Gastroesophageal sphincter (tissue), 3 donors: ENCODE measurements around the gene RAB3C.

Experiments
- EP300 ChIP-seq: sonication (generic); formaldehyde crosslinking; IDR thresholded peaks from one replicate; pipeline ENCODE4 v1.6.1; 2017; ENCODE audit warnings: antibody characterized with exemption, mild to moderate bottlenecking
- POLR2A ChIP-seq, 2 donors: fragments of 450-650 bp; IDR thresholded peaks; one replicate each; pipeline ENCODE4 v1.6.1; 2017; ENCODE audit warnings: antibody characterized with exemption in 2 of 2, mild to moderate bottlenecking in 2 of 2, moderate library complexity in 1 of 2
- POLR2AphosphoS5 ChIP-seq: sonication (generic); formaldehyde crosslinking; IDR thresholded peaks from one replicate; pipeline ENCODE4 v1.6.1; 2017; ENCODE audit warnings: antibody characterized with exemption
- TF ChIP-seq, protein P1 (sequence below), 4 experiments: fragments of 200-600 bp in 2 of 4; fragments of 450-650 bp in 2 of 4; sonication (generic) in 1 of 4; IDR thresholded peaks; one replicate each; pipeline ENCODE4 v1.5.1; 2017 to 2019; ENCODE audit warnings: antibody characterized with exemption in 4 of 4, mild to moderate bottlenecking in 2 of 4, moderate library complexity in 2 of 4

DNA sequence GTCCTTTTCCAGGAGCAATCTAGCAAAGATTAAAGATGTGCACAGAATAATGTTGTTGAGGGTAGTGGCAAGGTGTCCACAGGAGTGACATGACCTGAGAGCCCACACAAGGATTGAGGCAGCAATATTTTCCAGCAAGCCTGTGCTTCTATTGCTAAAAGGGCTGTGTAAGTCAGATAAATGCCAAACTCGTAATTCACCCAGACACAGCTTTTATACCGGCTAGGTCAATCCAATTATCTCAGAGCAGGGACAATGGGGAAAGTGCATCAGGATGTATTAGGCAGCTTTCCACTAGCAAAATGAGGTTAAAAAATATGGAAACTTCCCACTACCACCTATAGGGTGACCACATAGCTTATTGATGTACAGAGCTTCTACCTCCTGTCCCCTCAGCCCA is 34.8 kb upstream of the RAB3C start:
- no peak for TF ChIP-seq POLR2AphosphoS5
- TF ChIP-seq, protein P1, sequence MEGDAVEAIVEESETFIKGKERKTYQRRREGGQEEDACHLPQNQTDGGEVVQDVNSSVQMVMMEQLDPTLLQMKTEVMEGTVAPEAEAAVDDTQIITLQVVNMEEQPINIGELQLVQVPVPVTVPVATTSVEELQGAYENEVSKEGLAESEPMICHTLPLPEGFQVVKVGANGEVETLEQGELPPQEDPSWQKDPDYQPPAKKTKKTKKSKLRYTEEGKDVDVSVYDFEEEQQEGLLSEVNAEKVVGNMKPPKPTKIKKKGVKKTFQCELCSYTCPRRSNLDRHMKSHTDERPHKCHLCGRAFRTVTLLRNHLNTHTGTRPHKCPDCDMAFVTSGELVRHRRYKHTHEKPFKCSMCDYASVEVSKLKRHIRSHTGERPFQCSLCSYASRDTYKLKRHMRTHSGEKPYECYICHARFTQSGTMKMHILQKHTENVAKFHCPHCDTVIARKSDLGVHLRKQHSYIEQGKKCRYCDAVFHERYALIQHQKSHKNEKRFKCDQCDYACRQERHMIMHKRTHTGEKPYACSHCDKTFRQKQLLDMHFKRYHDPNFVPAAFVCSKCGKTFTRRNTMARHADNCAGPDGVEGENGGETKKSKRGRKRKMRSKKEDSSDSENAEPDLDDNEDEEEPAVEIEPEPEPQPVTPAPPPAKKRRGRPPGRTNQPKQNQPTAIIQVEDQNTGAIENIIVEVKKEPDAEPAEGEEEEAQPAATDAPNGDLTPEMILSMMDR (IDR thresholded peaks at IDR 0.05), result no peak
- TF ChIP-seq EP300, result no peak
- TF ChIP-seq POLR2A (IDR thresholded peaks at IDR 0.05), result no peak
